ENCODE results near the gene ZBTB46.

The ZBTB46 gene

GRCh38 chr20:63696628-63697356 lies 134.3 kb downstream of the ZBTB46 start, which contains the start of gene TNFRSF6B:
TSS of gene TNFRSF6B (plus strand) at chr20:63696652. CDS start at chr20:63696768, 116 bp downstream.
- TF ChIP-seq ZSCAN16 (tag by site-specific recombination; IDR thresholded peaks at IDR 0.05) (no peak), ZNF600 (tag by site-specific recombination; IDR thresholded peaks at IDR 0.05) (0 out of 2 replicates have a peak, but pooled peaks have one; percentile 6), ZNF548 (tag by site-specific recombination; IDR thresholded peaks at IDR 0.05) (no peak), GLIS2 (tag by site-specific recombination; IDR thresholded peaks at IDR 0.05) (peak; percentile 54; the same call in 1 of the 2 replicates), KLF1 (tag by site-specific recombination; IDR thresholded peaks at IDR 0.05) (peak; percentile 9; the same call in 1 of the 2 replicates), CTCF (tag by site-specific recombination; IDR thresholded peaks at IDR 0.05) (0 out of 2 replicates have a peak, but pooled peaks have one; percentile 8)
- CTCF ChIA-PET, result no interaction called here
- no peaks in the 10 kb centered on the region for H3K4me1 ChIP-seq (ENCODE audit: control insufficient read depth, insufficient read depth, low read length)
- H3K36me3 ChIP-seq (ENCODE audit: control insufficient read depth in 2 of 2, insufficient read depth in 1 of 2, low read length in 2 of 2), result peaks cover 0 to 23% of the 10 kb centered on the region in 2 experiments; a peak in 1 of 3 replicates
- POLR2A ChIA-PET, result interaction anchor here (0.6 to 2.3 kb wide), 4 partner anchors 11 to 255 kb away, joined by 3 to 9 read pairs (median 5); partner anchors contain the start of genes ARFRP1, RTEL1 and ZGPAT
- H3K27ac ChIP-seq (ENCODE audit: extremely low read depth, low read depth, low read length), result no peak within 1 kb of the TSS
- no peaks in the 10 kb centered on the region for H3K9me3 ChIP-seq (ENCODE audit: control insufficient read depth, insufficient read depth, low read depth, low read length)
- no peak within 1 kb of the TSS for H3K4me3 ChIP-seq (ENCODE audit: low read depth, low read length)

GRCh38 chr20:63696306-63696627 lies 134.8 kb downstream of the ZBTB46 start:
- Histone ChIP-seq H3K4me3 (ENCODE audit: low read depth, low read length) (no peak overlapping the region), H3K9me3 (ENCODE audit: control insufficient read depth, insufficient read depth, low read depth, low read length) (no peaks in the 10 kb centered on the region), H3K27ac (ENCODE audit: extremely low read depth, low read depth, low read length) (no peak overlapping the region), H3K36me3 (ENCODE audit: control insufficient read depth in 2 of 2, insufficient read depth in 1 of 2, low read length in 2 of 2) (peaks cover 0 to 23% of the 10 kb centered on the region in 2 experiments; a peak in 1 of 3 replicates), H3K4me1 (ENCODE audit: control insufficient read depth, insufficient read depth, low read length) (no peaks in the 10 kb centered on the region)
- ChIA-PET CTCF (no interaction called here), POLR2A (interaction anchor here (1.6 kb wide), 1 partner anchor 12 kb away, joined by 5 read pairs; the partner anchor contains the start of genes ARFRP1 and ZGPAT)
- TF ChIP-seq ZNF664 (tag by site-specific recombination; IDR thresholded peaks at IDR 0.05), result no peak
- peak; percentile 35; the same call in 1 of the 2 replicates for TF ChIP-seq REST (tag by site-specific recombination; IDR thresholded peaks at IDR 0.05)
- no peak for TF ChIP-seq ZNF707 (tag by site-specific recombination; IDR thresholded peaks at IDR 0.05)
- no peak for TF ChIP-seq ZNF391 (tag by site-specific recombination; IDR thresholded peaks at IDR 0.05; ENCODE audit: borderline replicate concordance, low read depth)
- TF ChIP-seq IKZF3 (tag by site-specific recombination; IDR thresholded peaks at IDR 0.05), result no peak
- no peak for TF ChIP-seq ZNF449 (tag by site-specific recombination; IDR thresholded peaks at IDR 0.05)
- no peak for TF ChIP-seq ZNF426 (tag by site-specific recombination; IDR thresholded peaks at IDR 0.05)
- TF ChIP-seq ZBTB21 (tag by site-specific recombination; IDR thresholded peaks at IDR 0.05), result no peak
- TF ChIP-seq ZBTB26 (tag by site-specific recombination; optimal IDR thresholded peaks at IDR 0.05), result no peak
- TF ChIP-seq KLF17 (tag by site-specific recombination; IDR thresholded peaks at IDR 0.05), result 0 out of 2 replicates have a peak, but pooled peaks have one; percentile 22
- no peak for TF ChIP-seq ZNF530 (tag by site-specific recombination; IDR thresholded peaks at IDR 0.05; ENCODE audit: low read depth)
- no peak for TF ChIP-seq AEBP2 (tag by site-specific recombination; IDR thresholded peaks at IDR 0.05; ENCODE audit: borderline replicate concordance)
- TF ChIP-seq ZNF747 (tag by site-specific recombination; IDR thresholded peaks at IDR 0.05), result no peak
- no peak for TF ChIP-seq ZNF248 (tag by site-specific recombination; IDR thresholded peaks at IDR 0.05)
- TF ChIP-seq ZNF624 (tag by site-specific recombination; IDR thresholded peaks at IDR 0.05), result no peak
- 0 out of 2 replicates have a peak, but pooled peaks have one; percentile 57 for TF ChIP-seq KLF8 (tag by site-specific recombination; IDR thresholded peaks at IDR 0.05)
